ENCODE data around the gene STK32C. TPM values are rescaled to one million over a fixed set of nuclear protein-coding genes. Genes with fewer than 3 reads are reported as not detected.
A peak's percentile ranks its signal among the peaks of the same experiment; 100 is the strongest.
"Not testable (repeated sequence)": the region's sequence is repeated elsewhere in the genome, so short reads cannot be mapped to it uniquely, and the experiment has no call there.

STK32C gene
- total RNA-seq, 4 donors from 2014 or later = 3.7 to 13.9 (median 6.7) TPM

GRCh38 chr10:132223156-132223590 lies 84.6 kb downstream of the STK32C start:
- Histone ChIP-seq H3K4me3 (no peak overlapping the region), H3K9me3 (no peaks in the 10 kb centered on the region), H3K36me3 (no peaks in the 10 kb centered on the region), H3K27ac (no peak overlapping the region), H3K4me1 (no peaks in the 10 kb centered on the region), H3K27me3 (no peaks in the 10 kb centered on the region)
- TF ChIP-seq CTCF (IDR thresholded peaks at IDR 0.05 in 4 of 5, conservative IDR thresholded peaks at IDR 0.05 in 1 of 5) (peak; percentile 81 to 95 (median 85)), POLR2A (IDR thresholded peaks at IDR 0.05) (no peak)
- ATAC-seq (peak; percentile 86 to 94), DNase-seq (peak; percentile 53 to 60)
- intact Hi-C loops (cut with DNase I; ENCODE audit: low total_unique reads) = loop anchor here (1.0 to 2.0 kb wide), 2 partner anchors 129 to 230 kb away; no protein-coding TSS in a partner anchor
- in situ Hi-C loops (cut with MboI; ENCODE audit: low sequenced_read_pairs in 4 of 4) = loop anchor here in 3 of 4 donors (10.0 to 25.0 kb wide), 3 partner anchors 122 to 239 kb away; no protein-coding TSS in a partner anchor

GRCh38 chr10:132222726-132223125 lies 85.0 kb downstream of the STK32C start:
- in situ Hi-C loops (cut with MboI; ENCODE audit: low sequenced_read_pairs in 4 of 4) (loop anchor here in 3 of 4 donors (10.0 to 25.0 kb wide), 3 partner anchors 122 to 240 kb away; no protein-coding TSS in a partner anchor), intact Hi-C loops (cut with DNase I; ENCODE audit: low total_unique reads) (loop anchor here (1.0 to 2.0 kb wide), 2 partner anchors 130 to 230 kb away; no protein-coding TSS in a partner anchor)
- ATAC-seq = no peak
- Histone ChIP-seq H3K27me3 (no peaks in the 10 kb centered on the region), H3K27ac (no peak overlapping the region), H3K36me3 (no peaks in the 10 kb centered on the region), H3K9me3 (no peaks in the 10 kb centered on the region), H3K4me1 (no peaks in the 10 kb centered on the region), H3K4me3 (no peak overlapping the region)
- DNase-seq = no peak
- TF ChIP-seq POLR2A (IDR thresholded peaks at IDR 0.05) = no peak
- TF ChIP-seq CTCF (IDR thresholded peaks at IDR 0.05 in 4 of 5, conservative IDR thresholded peaks at IDR 0.05 in 1 of 5) = no peak

DNA sequence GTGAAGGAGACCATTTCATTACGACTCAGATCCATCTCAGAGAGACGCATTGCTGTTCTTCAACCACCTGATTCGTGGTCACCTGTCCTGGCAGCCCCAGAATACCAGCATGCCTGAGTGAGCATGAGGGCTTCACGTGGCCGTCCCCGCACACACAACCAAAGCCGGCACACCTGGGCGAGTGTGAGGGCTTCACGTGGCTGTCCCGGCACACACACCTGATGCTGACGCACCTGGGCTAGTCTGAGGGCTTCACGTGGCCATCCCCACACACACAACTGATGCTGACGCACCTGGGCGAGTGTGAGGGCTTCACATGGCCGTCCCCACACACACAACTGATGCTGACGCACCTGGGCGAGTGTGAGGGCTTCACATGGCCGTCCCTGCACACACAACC lies 86.8 kb downstream of the STK32C start:
- H3K36me3 ChIP-seq; H3K4me3 ChIP-seq; H3K9me3 ChIP-seq; ATAC-seq; DNase-seq; H3K27ac ChIP-seq; intact Hi-C loops (cut with DNase I; ENCODE audit: low total_unique reads); H3K4me1 ChIP-seq; H3K27me3 ChIP-seq: not testable (repeated sequence)
- in situ Hi-C loops (cut with MboI; ENCODE audit: low sequenced_read_pairs in 4 of 4) = loop anchor here in 3 of 4 donors (10.0 to 25.0 kb wide), 3 partner anchors 124 to 241 kb away; no protein-coding TSS in a partner anchor

DNA sequence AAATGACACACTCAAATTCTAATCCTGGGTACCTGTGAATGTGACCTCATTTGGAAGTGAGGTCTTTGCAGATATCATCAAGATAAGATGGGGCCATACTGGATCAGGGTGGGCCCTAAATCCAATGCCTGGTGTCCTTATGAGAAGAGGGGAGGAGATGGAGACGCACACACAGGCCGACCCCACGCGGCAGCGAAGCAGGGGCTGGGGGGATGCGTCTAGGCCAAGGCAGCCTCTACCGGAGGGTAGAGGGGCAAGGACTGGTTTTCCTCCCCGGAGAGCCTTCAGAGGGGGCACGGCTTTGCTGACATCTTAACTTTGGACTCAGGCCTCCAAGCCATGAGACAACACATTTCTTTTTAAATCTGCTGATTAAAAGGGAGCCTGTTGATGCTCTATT lies 87.7 kb downstream of the STK32C start:
- TF ChIP-seq POLR2A (IDR thresholded peaks at IDR 0.05) (no peak), CTCF (IDR thresholded peaks at IDR 0.05 in 4 of 5, conservative IDR thresholded peaks at IDR 0.05 in 1 of 5) (no peak)
- Histone ChIP-seq H3K27me3 (no peaks in the 10 kb centered on the region), H3K36me3 (no peaks in the 10 kb centered on the region), H3K4me1 (no peaks in the 10 kb centered on the region), H3K4me3 (no peak overlapping the region), H3K27ac (no peak overlapping the region), H3K9me3 (no peaks in the 10 kb centered on the region)
- intact Hi-C loops (cut with DNase I; ENCODE audit: low total_unique reads) = no loop called here
- no peak for DNase-seq
- in situ Hi-C loops (cut with MboI; ENCODE audit: low sequenced_read_pairs in 4 of 4) = loop anchor here in 3 of 4 donors (10.0 to 25.0 kb wide), 3 partner anchors 125 to 242 kb away; no protein-coding TSS in a partner anchor
- ATAC-seq = no peak

DNA sequence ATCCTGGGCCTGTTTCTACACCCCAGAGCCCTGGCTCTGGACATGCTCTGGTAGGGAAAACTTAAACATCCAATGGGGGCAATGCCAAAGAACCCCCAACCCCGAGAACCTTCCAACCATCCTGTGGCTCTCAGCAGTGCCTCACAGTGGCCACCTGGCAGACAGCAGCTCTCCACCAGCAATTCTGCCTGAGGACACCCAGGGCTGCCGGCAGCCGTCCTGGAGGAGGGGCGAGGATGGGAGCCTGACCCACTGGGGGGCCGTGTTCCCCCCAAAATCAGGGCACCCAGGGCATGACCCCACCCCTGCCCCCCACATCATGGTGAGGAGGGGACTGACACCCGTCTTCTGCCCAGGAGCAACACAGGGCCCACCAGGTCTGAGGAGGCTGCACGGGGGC lies 88.3 kb downstream of the STK32C start:
- DNase-seq = no peak
- Histone ChIP-seq H3K36me3 (no peaks in the 10 kb centered on the region), H3K4me3 (no peak overlapping the region), H3K27me3 (no peaks in the 10 kb centered on the region), H3K4me1 (no peaks in the 10 kb centered on the region), H3K27ac (no peak overlapping the region), H3K9me3 (no peaks in the 10 kb centered on the region)
- TF ChIP-seq CTCF (IDR thresholded peaks at IDR 0.05 in 4 of 5, conservative IDR thresholded peaks at IDR 0.05 in 1 of 5) = no peak
- ATAC-seq = no peak
- intact Hi-C loops (cut with DNase I; ENCODE audit: low total_unique reads) (no loop called here), in situ Hi-C loops (cut with MboI; ENCODE audit: low sequenced_read_pairs in 4 of 4) (loop anchor here in 1 of 4 donors (25.0 kb wide), 1 partner anchor 243 kb away; no protein-coding TSS in a partner anchor)

DNA sequence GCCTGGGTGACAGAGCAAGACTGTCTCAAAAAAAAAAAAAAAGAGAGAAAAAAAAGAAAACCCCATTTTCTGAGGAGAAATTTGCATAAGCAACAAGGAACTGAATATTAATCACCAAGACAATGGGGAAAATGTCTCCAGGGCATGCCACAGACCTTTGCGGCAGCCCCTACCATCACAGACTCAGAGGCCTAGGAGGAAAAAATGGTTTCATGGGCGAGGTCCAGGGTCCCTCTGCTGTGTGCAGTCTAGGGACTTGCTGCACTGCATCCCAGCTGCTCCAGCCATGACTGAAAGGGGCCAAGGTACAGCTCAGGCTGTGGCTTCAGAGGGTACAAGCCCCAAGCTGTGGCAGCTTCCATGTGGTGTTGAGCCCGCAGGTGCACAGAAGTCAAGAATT lies 91.3 kb downstream of the STK32C start:
- ATAC-seq; H3K36me3 ChIP-seq; H3K9me3 ChIP-seq; H3K27ac ChIP-seq; H3K27me3 ChIP-seq; H3K4me1 ChIP-seq; H3K4me3 ChIP-seq; intact Hi-C loops (cut with DNase I; ENCODE audit: low total_unique reads); DNase-seq: not testable (repeated sequence)
- in situ Hi-C loops (cut with MboI; ENCODE audit: low sequenced_read_pairs in 4 of 4) = loop anchor here in 1 of 4 donors (25.0 kb wide), 1 partner anchor 246 kb away; no protein-coding TSS in a partner anchor

Data from gastrocnemius medialis (tissue), 4 donors.